Astrocyte (in vitro differentiated cells and primary cell): ENCODE measurements around the gene DOK6. TPM values are rescaled to one million over a fixed set of nuclear protein-coding genes. Genes with fewer than 3 reads are reported as not detected.

Experiments
- DNase-seq: peaks from one replicate; pipeline ENCODE4 v3.0.0-alpha.2; 2010; ENCODE audit warnings: low read depth
- FAIRE-seq: peaks from 2 replicates; lab custom pipeline; 2011; peaks lifted over from hg19 to GRCh38; lab: Jason Lieb, UNC
- H2AFZ ChIP-seq: 2 replicates; pipeline ENCODE4 v1.6.0; 2012; ENCODE audit warnings: low read depth, low read length, inconsistent platforms
- H3K27ac ChIP-seq: 2 replicates; pipeline ENCODE4 v1.5.1; 2011; ENCODE audit warnings: low read depth, low read length, inconsistent platforms
- H3K27me3 ChIP-seq: 2 replicates; pipeline ENCODE4 v1.6.0; 2011; ENCODE audit warnings: low read length, inconsistent platforms; ENCODE audit not compliant: insufficient read depth
- H3K36me3 ChIP-seq: 2 replicates; pipeline ENCODE4 v1.5.1; 2011; ENCODE audit warnings: low read length, inconsistent platforms; ENCODE audit not compliant: insufficient read depth
- H3K4me1 ChIP-seq: 2 replicates; pipeline ENCODE4 v1.5.1; 2011; ENCODE audit warnings: low read length, inconsistent platforms; ENCODE audit not compliant: insufficient read depth
- H3K4me2 ChIP-seq: 2 replicates; pipeline ENCODE4 v1.6.0; 2012; ENCODE audit warnings: low read length, inconsistent platforms
- H3K4me3 ChIP-seq: 2 replicates; pipeline ENCODE4 v1.5.1; 2011; ENCODE audit warnings: low read depth, mild to moderate bottlenecking, low read length, inconsistent platforms; ENCODE audit not compliant: insufficient read depth
- H3K79me2 ChIP-seq: 2 replicates; pipeline ENCODE4 v1.6.0; 2012; ENCODE audit warnings: mild to moderate bottlenecking, low read length, inconsistent platforms; ENCODE audit not compliant: insufficient read depth
- H3K9ac ChIP-seq: 2 replicates; pipeline ENCODE4 v1.6.0; 2012; ENCODE audit warnings: mild to moderate bottlenecking, low read length, inconsistent platforms
- H3K9me3 ChIP-seq: 2 replicates; pipeline ENCODE4 v1.5.1; 2012; ENCODE audit warnings: low read depth, mild to moderate bottlenecking, low read length, inconsistent platforms; ENCODE audit not compliant: insufficient read depth
- H4K20me1 ChIP-seq: 2 replicates; pipeline ENCODE4 v1.6.0; 2012; ENCODE audit warnings: low read length, inconsistent platforms; ENCODE audit not compliant: insufficient read depth
- H3K27ac Mint-ChIP-seq: one replicate; pipeline ENCODE4 v1.8.0; 2021; ENCODE audit warnings: mild to moderate bottlenecking, mixed read lengths; ENCODE audit not compliant: unreplicated experiment
- H3K27me3 Mint-ChIP-seq: one replicate; pipeline ENCODE4 v1.8.0; 2021; ENCODE audit warnings: low read depth, mixed read lengths; ENCODE audit not compliant: unreplicated experiment
- H3K36me3 Mint-ChIP-seq: one replicate; pipeline ENCODE4 v1.8.0; 2021; ENCODE audit warnings: low read depth, mixed read lengths; ENCODE audit not compliant: unreplicated experiment
- H3K4me1 Mint-ChIP-seq: one replicate; pipeline ENCODE4 v1.8.0; 2021; ENCODE audit warnings: low read depth, mixed read lengths; ENCODE audit not compliant: unreplicated experiment
- H3K4me3 Mint-ChIP-seq: one replicate; pipeline ENCODE4 v1.8.0; 2021; ENCODE audit warnings: mild to moderate bottlenecking, moderate library complexity, mixed read lengths; ENCODE audit not compliant: unreplicated experiment
- H3K9me3 Mint-ChIP-seq: one replicate; pipeline ENCODE4 v1.8.0; 2021; ENCODE audit warnings: mild to moderate bottlenecking, mixed read lengths; ENCODE audit not compliant: unreplicated experiment
- EZH2 ChIP-seq: IDR thresholded peaks from 2 replicates; pipeline ENCODE4 v1.6.1; 2012; ENCODE audit warnings: mild to moderate bottlenecking, low read length, inconsistent platforms; ENCODE audit not compliant: insufficient read depth
- total RNA-seq: library from RNA; stranded (reverse); gene quantifications from 2 replicates; pipeline ENCODE4 v1.2.1, GENCODE V29; 2021
- TF ChIP-seq, protein P1 (sequence below): IDR thresholded peaks from 2 replicates; pipeline ENCODE4 v1.5.1; 2011; ENCODE audit warnings: low read depth, mild to moderate bottlenecking, inconsistent platforms, low read length, moderate library complexity; ENCODE audit not compliant: insufficient read depth

The DOK6 gene
- total RNA-seq, 1 donor from 2014 or later, result 2.9 TPM

DNA sequence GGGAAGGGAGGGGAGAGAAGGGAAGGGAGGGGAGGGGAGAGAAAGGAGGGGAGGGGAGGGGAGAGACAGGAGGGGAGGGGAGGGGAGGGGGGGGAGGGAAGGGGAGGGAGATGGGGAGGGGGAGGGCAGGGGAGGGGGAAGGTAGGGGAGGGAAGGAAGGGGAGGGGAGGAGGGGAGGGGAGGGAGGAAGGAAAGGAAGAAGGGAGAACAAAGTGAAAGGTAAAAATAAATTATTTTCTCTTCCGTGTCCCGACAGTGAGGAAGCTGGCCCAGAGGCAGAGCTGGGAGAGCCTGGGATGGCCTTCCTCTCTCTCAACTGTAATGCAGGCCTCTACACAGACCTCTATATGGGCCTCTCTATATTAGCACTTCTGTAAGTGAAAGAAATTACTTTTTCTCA, 493.8 kb downstream of the DOK6 start:
- Mint-ChIP-seq H3K4me3 (no peak overlapping the region), H3K9me3 (peaks cover 5% of the 10 kb centered on the region), H3K27me3 (no peaks in the 10 kb centered on the region), H3K4me1 (peaks cover 6% of the 10 kb centered on the region), H3K27ac (no peak overlapping the region), H3K36me3 (no peaks in the 10 kb centered on the region)
- FAIRE-seq, result no peak
- H3K27me3 ChIP-seq, result no peaks in the 10 kb centered on the region
- H3K9ac ChIP-seq, result no peak overlapping the region
- no peak overlapping the region for H3K4me3 ChIP-seq
- no peak overlapping the region for H3K4me2 ChIP-seq
- no peaks in the 10 kb centered on the region for H3K79me2 ChIP-seq
- H3K4me1 ChIP-seq, result no peaks in the 10 kb centered on the region
- TF ChIP-seq, protein P1, sequence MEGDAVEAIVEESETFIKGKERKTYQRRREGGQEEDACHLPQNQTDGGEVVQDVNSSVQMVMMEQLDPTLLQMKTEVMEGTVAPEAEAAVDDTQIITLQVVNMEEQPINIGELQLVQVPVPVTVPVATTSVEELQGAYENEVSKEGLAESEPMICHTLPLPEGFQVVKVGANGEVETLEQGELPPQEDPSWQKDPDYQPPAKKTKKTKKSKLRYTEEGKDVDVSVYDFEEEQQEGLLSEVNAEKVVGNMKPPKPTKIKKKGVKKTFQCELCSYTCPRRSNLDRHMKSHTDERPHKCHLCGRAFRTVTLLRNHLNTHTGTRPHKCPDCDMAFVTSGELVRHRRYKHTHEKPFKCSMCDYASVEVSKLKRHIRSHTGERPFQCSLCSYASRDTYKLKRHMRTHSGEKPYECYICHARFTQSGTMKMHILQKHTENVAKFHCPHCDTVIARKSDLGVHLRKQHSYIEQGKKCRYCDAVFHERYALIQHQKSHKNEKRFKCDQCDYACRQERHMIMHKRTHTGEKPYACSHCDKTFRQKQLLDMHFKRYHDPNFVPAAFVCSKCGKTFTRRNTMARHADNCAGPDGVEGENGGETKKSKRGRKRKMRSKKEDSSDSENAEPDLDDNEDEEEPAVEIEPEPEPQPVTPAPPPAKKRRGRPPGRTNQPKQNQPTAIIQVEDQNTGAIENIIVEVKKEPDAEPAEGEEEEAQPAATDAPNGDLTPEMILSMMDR, result no peak
- no peak for TF ChIP-seq EZH2
- no peak overlapping the region for H3K27ac ChIP-seq
- no peak overlapping the region for H2AFZ ChIP-seq
- DNase-seq, result no peak
- no peaks in the 10 kb centered on the region for H3K36me3 ChIP-seq
- H4K20me1 ChIP-seq, result no peaks in the 10 kb centered on the region
- no peaks in the 10 kb centered on the region for H3K9me3 ChIP-seq

DNA sequence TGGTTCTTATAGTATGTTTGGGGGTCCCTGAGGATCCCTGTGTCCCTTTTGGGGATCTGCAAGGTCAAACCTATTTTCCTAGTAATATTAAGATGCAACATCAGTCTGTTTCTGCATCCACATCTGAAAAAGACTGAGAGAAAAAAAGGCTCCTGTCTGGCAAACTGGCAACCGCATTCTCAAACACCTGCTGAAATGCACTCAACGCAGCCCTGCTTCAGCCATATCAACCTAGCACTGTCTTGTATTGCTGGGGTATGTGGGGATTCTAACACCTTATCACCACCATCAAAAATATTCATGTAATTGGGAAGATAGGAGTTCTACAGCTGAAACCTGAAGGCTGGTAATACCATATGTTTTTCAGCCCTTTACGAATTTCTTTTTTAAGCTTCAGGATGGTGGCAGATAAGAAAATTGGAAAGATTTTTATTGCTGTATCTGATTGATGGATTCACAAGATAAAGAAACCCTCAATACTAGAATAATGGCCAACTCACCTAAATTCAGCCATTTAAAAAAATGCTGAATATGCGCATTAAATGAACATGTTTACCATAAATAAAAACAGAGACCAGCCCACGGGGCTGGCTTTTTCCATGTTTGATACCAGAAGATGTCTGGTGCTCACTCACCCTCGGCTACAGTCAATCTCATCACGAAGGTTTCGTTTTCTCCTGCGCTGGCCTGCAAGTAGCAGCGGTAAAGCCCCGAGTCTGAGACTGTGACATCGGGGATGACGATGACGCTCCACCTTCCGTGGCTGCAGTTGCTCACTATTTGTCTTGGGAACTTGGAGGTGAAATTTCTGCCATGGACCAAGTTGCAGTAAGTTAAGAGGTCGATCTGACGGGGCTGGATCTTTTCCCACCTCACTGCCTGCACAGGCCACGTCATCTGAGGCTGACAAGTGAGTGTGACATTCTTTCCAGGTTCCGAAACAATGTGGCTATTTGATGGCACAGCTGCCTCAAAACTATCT, 494.7 kb downstream of the DOK6 start:
- Mint-ChIP-seq H3K27ac (no peak overlapping the region), H3K36me3 (no peaks in the 10 kb centered on the region), H3K4me3 (no peak overlapping the region), H3K9me3 (peaks cover 7% of the 10 kb centered on the region), H3K27me3 (no peaks in the 10 kb centered on the region), H3K4me1 (peaks cover 6% of the 10 kb centered on the region)
- Histone ChIP-seq H3K79me2 (no peaks in the 10 kb centered on the region), H4K20me1 (no peaks in the 10 kb centered on the region), H3K9ac (no peak overlapping the region), H3K9me3 (no peaks in the 10 kb centered on the region), H3K27ac (no peak overlapping the region), H2AFZ (no peak overlapping the region), H3K36me3 (no peaks in the 10 kb centered on the region), H3K4me3 (no peak overlapping the region), H3K27me3 (no peaks in the 10 kb centered on the region), H3K4me2 (no peak overlapping the region), H3K4me1 (no peaks in the 10 kb centered on the region)
- FAIRE-seq, result no peak
- TF ChIP-seq, protein P1, result no peak
- no peak for TF ChIP-seq EZH2
- DNase-seq, result no peak
